Neuron (in vitro differentiated cells): ENCODE data around the gene ZDHHC18.

Source experiments
- H2AFZ ChIP-seq: one replicate; pipeline ENCODE4 v1.6.1; 2013; ENCODE audit warnings: low read depth, mild to moderate bottlenecking, inconsistent platforms, low read length, moderate library complexity
- H3K27me3 ChIP-seq: one replicate; pipeline ENCODE4 v1.6.1; 2013; ENCODE audit warnings: low read length; ENCODE audit not compliant: insufficient read depth
- H3K36me3 ChIP-seq: one replicate; pipeline ENCODE4 v1.6.1; 2013; ENCODE audit warnings: low read length; ENCODE audit not compliant: insufficient read depth
- H3K4me1 ChIP-seq: one replicate; pipeline ENCODE4 v1.6.1; 2013; ENCODE audit warnings: low read length; ENCODE audit not compliant: insufficient read depth
- H3K4me3 ChIP-seq: 2 replicates; pipeline ENCODE4 v1.5.1; 2013; ENCODE audit warnings: mild to moderate bottlenecking, low read length, moderate library complexity
- H3K9me3 ChIP-seq: one replicate; pipeline ENCODE4 v1.6.1; 2013; ENCODE audit warnings: low read length

Gene ZDHHC18

DNA sequence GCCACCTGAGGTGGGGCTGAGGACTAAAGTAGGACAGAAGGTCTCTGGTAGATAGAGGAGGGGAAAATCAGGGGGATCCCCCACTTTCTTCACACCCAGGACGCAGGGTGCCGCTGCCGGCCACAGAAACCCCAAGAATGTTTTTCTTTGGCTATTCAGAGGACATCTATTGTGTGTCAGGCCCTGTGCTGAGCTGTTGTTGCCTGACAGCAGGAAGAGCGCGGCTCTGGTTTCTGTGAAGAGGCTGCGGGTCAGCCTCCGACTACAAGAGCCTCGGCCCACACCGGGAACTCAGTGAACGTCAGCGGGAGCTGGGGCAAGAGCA lies 39.1 kb upstream of the ZDHHC18 start:
- no peaks in the 10 kb centered on the region for H3K27me3 ChIP-seq
- peak overlapping the region; percentile 63 for H2AFZ ChIP-seq
- H3K4me3 ChIP-seq, result peak overlapping the region; percentile 89
- peaks cover 56% of the 10 kb centered on the region for H3K4me1 ChIP-seq
- H3K36me3 ChIP-seq, result peaks cover 7% of the 10 kb centered on the region
- no peaks in the 10 kb centered on the region for H3K9me3 ChIP-seq

GRCh38 chr1:26787706-26788514 lies 38.6 kb upstream of the ZDHHC18 start, which contains the start of gene PIGV:
Gene PIGV, plus strand, starts transcription at chr1:26787950. Its CDS starts 2,866 bp downstream, at chr1:26790816.
- Histone ChIP-seq H2AFZ (peak within 1 kb of the TSS; percentile 63), H3K27me3 (no peaks in the 10 kb centered on the region), H3K36me3 (peaks cover 2% of the 10 kb centered on the region), H3K4me3 (peak within 1 kb of the TSS; percentile 89), H3K4me1 (peaks cover 51% of the 10 kb centered on the region), H3K9me3 (no peaks in the 10 kb centered on the region)

- H3K4me1 ChIP-seq, result peaks cover 46% of the 10 kb centered on the region
- H3K4me3 ChIP-seq, result peak overlapping the region; percentile 89
- H3K36me3 ChIP-seq, result no peaks in the 10 kb centered on the region
- H2AFZ ChIP-seq, result peak overlapping the region; percentile 63
- no peaks in the 10 kb centered on the region for H3K27me3 ChIP-seq
- no peaks in the 10 kb centered on the region for H3K9me3 ChIP-seq
Observed at GRCh38 chr1:26788515-26788785, 38.0 kb upstream of the ZDHHC18 start.

DNA sequence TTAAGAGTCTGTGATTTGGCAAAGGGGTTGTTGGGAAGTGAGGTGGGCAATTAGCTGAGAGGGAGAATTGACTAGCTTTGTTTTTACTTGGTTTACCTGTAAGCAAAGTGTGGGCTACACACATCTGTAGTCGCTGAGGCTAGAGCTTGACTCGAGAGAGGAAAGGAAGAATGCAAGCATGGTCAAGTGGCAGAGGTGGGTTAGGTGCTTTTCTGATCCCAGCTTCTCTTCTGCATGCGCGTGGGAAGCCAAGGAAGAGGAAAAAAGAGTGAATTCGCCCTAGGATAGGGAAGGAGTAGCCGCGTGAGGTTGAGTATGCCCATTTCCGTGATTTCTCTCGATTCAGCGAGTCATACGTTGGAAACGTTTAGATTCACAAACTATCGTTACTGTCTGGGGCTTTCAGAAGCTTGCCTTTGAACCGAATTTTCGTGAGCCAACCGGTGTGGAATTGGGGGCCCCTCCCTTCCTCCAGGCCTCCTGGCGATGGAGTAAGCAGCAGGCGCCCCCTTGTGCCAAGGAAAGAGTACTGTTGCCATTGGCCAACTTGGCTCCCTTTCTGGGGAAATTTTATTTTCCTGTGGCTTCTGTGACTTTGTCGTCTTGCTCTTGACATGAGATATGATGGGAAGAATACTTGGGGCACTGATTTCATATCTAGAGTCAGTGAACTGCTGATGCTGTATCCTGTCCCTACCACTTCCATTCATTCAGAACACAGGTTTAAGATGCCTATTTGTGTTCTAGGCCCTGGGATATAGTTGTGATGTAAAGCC lies 37.5 kb upstream of the ZDHHC18 start:
- H3K4me3 ChIP-seq, result peak overlapping the region; percentile 89
- H3K9me3 ChIP-seq, result no peaks in the 10 kb centered on the region
- peaks cover 2% of the 10 kb centered on the region for H3K36me3 ChIP-seq
- no peak overlapping the region for H2AFZ ChIP-seq
- H3K27me3 ChIP-seq, result no peaks in the 10 kb centered on the region
- peaks cover 41% of the 10 kb centered on the region for H3K4me1 ChIP-seq

DNA sequence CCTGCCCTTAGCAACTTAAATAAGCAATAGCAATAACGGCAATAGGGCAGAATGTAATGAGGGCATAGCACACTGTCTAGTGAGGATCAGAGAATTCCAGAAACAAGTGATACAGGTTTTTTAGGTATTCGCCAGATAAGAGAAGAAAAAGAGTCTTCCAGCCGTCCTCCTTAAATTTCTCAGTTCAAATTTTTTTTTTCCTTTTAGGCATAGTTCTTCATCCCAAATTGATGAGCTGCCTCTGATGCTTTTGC lies 36.9 kb upstream of the ZDHHC18 start:
- peaks cover 36% of the 10 kb centered on the region for H3K4me1 ChIP-seq
- no peaks in the 10 kb centered on the region for H3K9me3 ChIP-seq
- H2AFZ ChIP-seq, result no peak overlapping the region
- H3K27me3 ChIP-seq, result no peaks in the 10 kb centered on the region
- peaks cover 7% of the 10 kb centered on the region for H3K36me3 ChIP-seq
- no peak overlapping the region for H3K4me3 ChIP-seq

DNA sequence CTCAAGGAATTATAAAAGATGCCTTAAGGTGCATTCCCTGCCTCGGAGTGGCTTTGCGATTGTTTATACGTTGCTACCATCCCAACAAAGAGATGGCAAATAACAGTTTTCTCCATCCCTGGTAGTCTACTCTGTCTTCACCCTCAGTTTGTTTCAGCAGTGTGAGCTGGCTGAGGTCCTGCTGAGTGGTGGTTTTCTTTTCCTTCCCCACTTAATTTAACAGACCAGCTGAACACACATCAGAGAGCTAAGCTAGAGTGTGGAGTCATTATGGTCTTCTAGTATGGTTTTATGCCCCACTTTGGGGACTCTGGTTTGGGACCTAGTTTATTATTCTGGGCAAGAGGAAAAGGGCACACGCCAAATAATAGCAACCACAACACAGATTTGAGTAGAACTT lies 36.6 kb upstream of the ZDHHC18 start:
- H3K36me3 ChIP-seq, result peaks cover 7% of the 10 kb centered on the region
- H3K27me3 ChIP-seq, result no peaks in the 10 kb centered on the region
- peaks cover 32% of the 10 kb centered on the region for H3K4me1 ChIP-seq
- no peak overlapping the region for H3K4me3 ChIP-seq
- H3K9me3 ChIP-seq, result no peaks in the 10 kb centered on the region
- no peak overlapping the region for H2AFZ ChIP-seq

DNA sequence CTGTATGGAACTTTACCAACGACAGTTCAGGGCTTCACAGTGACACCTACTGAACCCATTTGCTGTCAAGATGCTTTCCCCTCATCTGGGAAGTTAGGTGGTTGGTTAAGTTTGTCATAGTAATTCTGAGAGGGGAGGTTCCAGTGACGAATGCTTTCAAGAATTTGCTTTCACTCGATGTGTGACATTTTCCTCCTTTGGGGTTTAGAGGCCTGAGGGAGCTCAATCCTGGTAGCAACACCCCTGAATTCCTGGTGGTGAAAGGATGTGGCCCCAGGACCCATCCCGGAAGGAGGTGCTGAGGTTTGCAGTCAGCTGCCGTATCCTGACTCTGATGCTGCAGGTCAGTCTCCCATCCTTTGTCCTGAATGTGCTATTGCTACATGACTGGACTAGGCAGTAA lies 35.9 kb upstream of the ZDHHC18 start:
- H3K4me1 ChIP-seq, result peaks cover 27% of the 10 kb centered on the region
- no peak overlapping the region for H2AFZ ChIP-seq
- H3K36me3 ChIP-seq, result peaks cover 7% of the 10 kb centered on the region
- no peaks in the 10 kb centered on the region for H3K27me3 ChIP-seq
- H3K4me3 ChIP-seq, result no peak overlapping the region
- H3K9me3 ChIP-seq, result no peaks in the 10 kb centered on the region

DNA sequence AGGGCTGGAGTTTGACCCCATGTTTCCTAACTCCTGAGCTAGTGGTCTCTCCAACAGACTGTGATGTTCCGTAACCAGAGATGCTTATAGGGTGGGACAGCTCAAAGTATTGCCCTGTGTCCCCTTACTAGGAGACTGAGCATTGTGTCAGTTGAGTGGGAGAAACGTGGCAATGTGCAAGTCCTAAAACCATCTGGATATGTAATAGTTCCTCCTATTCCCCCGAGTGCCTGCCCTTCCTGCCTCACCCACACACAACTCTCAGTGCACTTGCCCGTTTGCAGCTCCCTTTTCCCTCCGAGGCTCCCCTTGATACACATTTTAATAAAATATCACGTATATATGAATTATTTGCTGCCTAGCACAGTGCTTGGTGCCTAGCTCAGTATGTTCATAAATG lies 35.3 kb upstream of the ZDHHC18 start:
- Histone ChIP-seq H3K27me3 (no peaks in the 10 kb centered on the region), H3K4me3 (no peak overlapping the region), H3K9me3 (no peaks in the 10 kb centered on the region), H3K36me3 (peaks cover 7% of the 10 kb centered on the region), H3K4me1 (peaks cover 21% of the 10 kb centered on the region), H2AFZ (no peak overlapping the region)

DNA sequence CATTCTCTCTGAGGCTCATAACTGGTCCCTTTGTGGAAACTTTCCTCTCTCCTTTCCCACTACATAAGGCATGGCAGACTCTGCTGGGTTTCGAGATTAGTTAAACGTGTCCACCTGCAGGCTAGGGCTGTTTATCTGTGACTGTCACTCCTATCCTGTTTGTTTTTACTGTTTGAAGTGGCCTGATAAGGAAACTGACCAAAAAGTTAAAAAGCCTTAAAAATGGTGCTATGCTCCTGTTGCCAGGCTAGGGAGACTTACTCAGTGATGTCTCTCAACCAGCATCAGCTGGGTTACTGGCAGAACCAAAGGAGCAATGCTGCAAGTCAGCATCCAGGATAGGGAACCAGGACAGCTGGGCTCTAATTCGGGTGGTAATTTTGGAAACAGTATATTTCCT lies 34.9 kb upstream of the ZDHHC18 start:
- H2AFZ ChIP-seq, result no peak overlapping the region
- H3K4me3 ChIP-seq, result no peak overlapping the region
- H3K4me1 ChIP-seq, result peaks cover 17% of the 10 kb centered on the region
- H3K27me3 ChIP-seq, result no peaks in the 10 kb centered on the region
- peaks cover 7% of the 10 kb centered on the region for H3K36me3 ChIP-seq
- H3K9me3 ChIP-seq, result no peaks in the 10 kb centered on the region

- Histone ChIP-seq H3K36me3 (peaks cover 10% of the 10 kb centered on the region), H3K9me3 (no peaks in the 10 kb centered on the region), H3K4me1 (peaks cover 9% of the 10 kb centered on the region), H3K4me3 (no peak overlapping the region), H3K27me3 (no peaks in the 10 kb centered on the region), H2AFZ (no peak overlapping the region)
Observed at GRCh38 chr1:26792924-26793323, 33.6 kb upstream of the ZDHHC18 start.

DNA sequence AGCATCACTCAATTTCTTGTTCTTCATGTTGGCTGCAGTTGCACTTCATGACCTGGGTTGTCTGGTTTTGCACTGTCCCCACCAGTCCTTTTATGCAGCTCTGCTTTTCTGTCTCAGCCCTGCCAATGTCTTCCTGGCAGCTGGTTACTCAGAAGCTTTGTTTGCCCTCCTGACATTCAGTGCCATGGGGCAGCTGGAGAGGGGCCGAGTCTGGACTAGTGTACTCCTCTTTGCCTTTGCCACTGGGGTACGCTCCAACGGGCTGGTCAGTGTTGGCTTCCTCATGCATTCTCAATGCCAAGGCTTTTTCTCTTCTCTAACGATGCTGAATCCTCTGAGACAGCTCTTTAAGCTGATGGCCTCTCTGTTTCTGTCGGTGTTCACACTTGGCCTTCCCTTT lies 32.1 kb upstream of the ZDHHC18 start:
- Histone ChIP-seq H2AFZ (no peak overlapping the region), H3K27me3 (no peaks in the 10 kb centered on the region), H3K4me3 (no peak overlapping the region), H3K9me3 (no peaks in the 10 kb centered on the region), H3K4me1 (no peaks in the 10 kb centered on the region), H3K36me3 (peaks cover 10% of the 10 kb centered on the region)

- Histone ChIP-seq H3K36me3 (peaks cover 10% of the 10 kb centered on the region), H3K4me1 (no peaks in the 10 kb centered on the region), H3K27me3 (no peaks in the 10 kb centered on the region), H3K9me3 (no peaks in the 10 kb centered on the region), H2AFZ (no peak overlapping the region), H3K4me3 (no peak overlapping the region)
Observed at GRCh38 chr1:26797627-26798026, 28.9 kb upstream of the ZDHHC18 start.

GRCh38 chr1:26799479-26800142 lies 26.9 kb upstream of the ZDHHC18 start:
- Histone ChIP-seq H2AFZ (no peak overlapping the region), H3K27me3 (no peaks in the 10 kb centered on the region), H3K4me1 (no peaks in the 10 kb centered on the region), H3K36me3 (peaks cover 4% of the 10 kb centered on the region), H3K9me3 (no peaks in the 10 kb centered on the region), H3K4me3 (no peak overlapping the region)
